Sigmoid colon (tissue), 7 donors: Measurements from ENCODE around the gene MRGPRD. TPM values are rescaled to one million over a fixed set of nuclear protein-coding genes. Genes with fewer than 3 reads are reported as not detected.

Source experiments
- DNase-seq: peaks from one replicate; pipeline ENCODE4 v3.0.0-alpha.2; 2019
- H3K27ac ChIP-seq, 4 donors: fragments of 200-600 bp; sonication (generic); one replicate each; pipeline ENCODE4 v1.5.1; 2016 to 2019; ENCODE audit warnings: mild to moderate bottlenecking in 1 of 4
- H3K27me3 ChIP-seq, 3 donors: fragments of 200-600 bp; sonication (generic); one replicate each; pipeline ENCODE4 v1.5.1; 2019; ENCODE audit warnings: mild to moderate bottlenecking in 1 of 3
- H3K36me3 ChIP-seq, 4 donors: fragments of 200-600 bp; sonication (generic); one replicate each; pipeline ENCODE4 v1.5.1; 2016 to 2019
- H3K4me1 ChIP-seq, 4 donors: fragments of 200-600 bp; sonication (generic); one replicate each; pipeline ENCODE4 v1.5.1; 2017 to 2019
- H3K4me3 ChIP-seq, 4 donors: fragments of 200-600 bp; sonication (generic); one replicate each; pipeline ENCODE4 v1.5.1; 2017 to 2019; ENCODE audit warnings: mild to moderate bottlenecking in 2 of 4, moderate library complexity in 1 of 4
- H3K9me3 ChIP-seq, 4 donors: fragments of 200-600 bp in 3 of 4; sonication (generic) in 3 of 4; one replicate each; pipeline versions ENCODE4 v1.5.1 to v1.6.1; 2013 to 2019
- EP300 ChIP-seq, 4 donors: sonication (generic); formaldehyde crosslinking; IDR thresholded peaks; one replicate each; pipeline ENCODE4 v1.6.1; 2017; ENCODE audit warnings: antibody characterized with exemption in 4 of 4
- POLR2A ChIP-seq, 2 donors: fragments of 450-650 bp; IDR thresholded peaks; one replicate each; pipeline ENCODE4 v1.6.1; 2016; ENCODE audit warnings: antibody characterized with exemption in 2 of 2, mild to moderate bottlenecking in 2 of 2, moderate library complexity in 2 of 2
- POLR2AphosphoS5 ChIP-seq, 4 donors: sonication (generic); formaldehyde crosslinking; IDR thresholded peaks; one replicate each; pipeline ENCODE4 v1.6.1; 2017; ENCODE audit warnings: antibody characterized with exemption in 4 of 4
- WGBS, 2 donors: extraction: QIAGEN DNeasy Blood & Tissue Kit; methylation state at CpG; one replicate each; pipeline ENCODE4 v1.1.7; 2013; 5-methylcytosine and 5-hydroxymethylcytosine counted together
- intact Hi-C: fragments of 100-400 bp; cut with DNase I; formaldehyde crosslinking; loops from one replicate; pipeline ENCODE4 v1.15.1; 2023
- polyA plus RNA-seq, 3 donors: library from polyadenylated mRNA; stranded (reverse); fragments of 200-250 nt; gene quantifications; one replicate each; pipeline ENCODE4 v1.2.3, GENCODE V29; 2013
- total RNA-seq, 4 donors: library from RNA; depleted of rRNA; stranded (reverse); fragments of >200 nt; gene quantifications; one replicate each; pipeline ENCODE4 v1.1.0, GENCODE V29; 2016
- TF ChIP-seq, protein P1 (sequence below), 4 experiments: fragments of 450-650 bp in 3 of 4; fragments of 200-600 bp in 1 of 4; IDR thresholded peaks; one replicate each; pipeline ENCODE4 v1.5.1; 2016 to 2019; ENCODE audit warnings: antibody characterized with exemption in 4 of 4, mild to moderate bottlenecking in 3 of 4, moderate library complexity in 2 of 4
- donor health status: healthy with polysubstance abuse.
- donor health status: Bipolar disorder and iron deficiency.
- donor health status: healthy.

MRGPRD gene
- total and polyA plus RNA-seq, 7 donors = 1.9 to 2.2 (median 2.1) TPM; not detected in 4

DNA sequence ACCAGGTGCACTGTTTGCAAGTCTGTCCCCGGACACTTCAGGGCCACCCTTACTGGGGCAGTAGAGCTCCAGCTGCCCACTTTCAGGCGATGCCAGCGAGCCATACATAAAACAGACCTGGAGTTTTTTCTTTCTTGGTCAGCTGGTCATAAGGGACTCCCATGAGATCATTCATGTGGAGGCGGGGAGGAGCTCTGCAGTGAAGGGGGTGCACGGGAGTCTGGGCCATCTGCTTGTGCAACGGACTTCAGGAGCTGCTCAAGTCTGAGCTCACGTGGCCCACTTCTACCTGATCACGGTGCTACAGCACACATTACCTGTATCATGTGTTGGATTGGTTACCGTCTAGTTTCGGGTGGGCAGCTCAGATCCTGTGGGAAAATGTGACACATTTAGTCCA, 41.5 kb upstream of the MRGPRD start:
- intact Hi-C loops = no loop called here
- peak; percentile 10 to 66 (median 28) for TF ChIP-seq POLR2AphosphoS5 (IDR thresholded peaks at IDR 0.05)
- TF ChIP-seq POLR2A (IDR thresholded peaks at IDR 0.05) = no peak

DNA sequence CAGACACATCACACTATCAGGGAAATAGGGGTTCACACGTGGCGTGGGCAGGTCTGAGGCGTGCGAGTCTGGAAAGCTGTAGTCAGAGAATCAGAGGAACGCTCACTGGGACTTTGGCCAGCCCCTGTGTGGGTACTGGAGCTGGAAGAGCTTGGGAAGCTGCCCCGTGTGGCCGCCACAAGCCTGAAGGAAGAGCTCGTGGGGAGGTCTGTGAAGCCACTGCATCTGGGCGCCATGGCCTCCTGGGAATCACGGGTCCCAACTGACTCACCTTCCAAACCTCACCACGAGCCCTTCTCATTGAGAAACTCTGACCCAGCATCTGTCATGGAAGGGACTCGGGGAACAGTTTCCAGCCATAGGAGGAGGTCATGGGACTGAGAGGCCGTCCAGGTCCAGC, 38.1 kb upstream of the MRGPRD start:
- no peaks in the 10 kb centered on the region for H3K9me3 ChIP-seq
- no peaks in the 10 kb centered on the region for H3K27me3 ChIP-seq
- no peak overlapping the region for H3K4me3 ChIP-seq
- H3K36me3 ChIP-seq = no peaks in the 10 kb centered on the region
- peak; percentile 90 for DNase-seq
- peak overlapping the region; percentile 65 to 87 (median 80) for H3K27ac ChIP-seq
- intact Hi-C loops = no loop called here
- WGBS, 2 donors = 75% methylated on average over 13 of the region's 13 CpGs
- H3K4me1 ChIP-seq = peaks cover 2 to 45% (median 37%) of the 10 kb centered on the region in 4 donors
- TF ChIP-seq POLR2AphosphoS5 (IDR thresholded peaks at IDR 0.05) (peak in 3 of 4 donors; percentile 21 to 76 (median 43)), EP300 (IDR thresholded peaks at IDR 0.05) (peak in 1 of 4 donors; percentile 76), POLR2A (IDR thresholded peaks at IDR 0.05) (peak in 1 of 2 donors; percentile 15)
- TF ChIP-seq, protein P1, sequence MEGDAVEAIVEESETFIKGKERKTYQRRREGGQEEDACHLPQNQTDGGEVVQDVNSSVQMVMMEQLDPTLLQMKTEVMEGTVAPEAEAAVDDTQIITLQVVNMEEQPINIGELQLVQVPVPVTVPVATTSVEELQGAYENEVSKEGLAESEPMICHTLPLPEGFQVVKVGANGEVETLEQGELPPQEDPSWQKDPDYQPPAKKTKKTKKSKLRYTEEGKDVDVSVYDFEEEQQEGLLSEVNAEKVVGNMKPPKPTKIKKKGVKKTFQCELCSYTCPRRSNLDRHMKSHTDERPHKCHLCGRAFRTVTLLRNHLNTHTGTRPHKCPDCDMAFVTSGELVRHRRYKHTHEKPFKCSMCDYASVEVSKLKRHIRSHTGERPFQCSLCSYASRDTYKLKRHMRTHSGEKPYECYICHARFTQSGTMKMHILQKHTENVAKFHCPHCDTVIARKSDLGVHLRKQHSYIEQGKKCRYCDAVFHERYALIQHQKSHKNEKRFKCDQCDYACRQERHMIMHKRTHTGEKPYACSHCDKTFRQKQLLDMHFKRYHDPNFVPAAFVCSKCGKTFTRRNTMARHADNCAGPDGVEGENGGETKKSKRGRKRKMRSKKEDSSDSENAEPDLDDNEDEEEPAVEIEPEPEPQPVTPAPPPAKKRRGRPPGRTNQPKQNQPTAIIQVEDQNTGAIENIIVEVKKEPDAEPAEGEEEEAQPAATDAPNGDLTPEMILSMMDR (IDR thresholded peaks at IDR 0.05) = peak in 1 of 4 experiments; percentile 27

More for the DNA sequence above, 41.5 kb upstream of the MRGPRD start:
- peaks cover 2 to 29% (median 19%) of the 10 kb centered on the region in 4 donors for H3K4me1 ChIP-seq
- peak overlapping the region in 3 of 4 donors; percentile 8 to 59 (median 57) for H3K27ac ChIP-seq
- no peak overlapping the region for H3K4me3 ChIP-seq
- no peaks in the 10 kb centered on the region for H3K36me3 ChIP-seq
- 82 to 85% methylated on average over 10 of the region's 10 CpGs for WGBS, 2 donors
- H3K27me3 ChIP-seq = no peaks in the 10 kb centered on the region
- peak; percentile 85 for DNase-seq
- H3K9me3 ChIP-seq = no peaks in the 10 kb centered on the region

DNA sequence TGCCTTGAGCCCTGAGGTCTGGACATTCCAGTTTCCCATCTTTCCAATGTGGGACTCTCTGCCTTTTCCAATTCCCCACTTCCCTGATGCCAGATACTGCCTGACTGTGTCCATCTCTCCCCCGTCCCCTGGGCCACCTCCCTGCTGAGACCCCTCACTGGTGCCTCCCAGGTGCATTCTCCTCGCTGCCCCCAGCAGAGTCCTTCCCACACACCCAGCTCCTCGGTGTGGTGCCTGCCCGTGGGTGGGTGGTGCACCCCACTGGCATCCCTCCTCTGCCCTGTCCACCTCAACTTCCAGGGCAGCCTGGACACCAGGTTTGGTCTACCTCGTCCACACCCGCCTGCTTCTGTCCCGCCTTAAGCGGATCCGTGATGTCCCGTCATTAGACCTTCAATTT, 37.2 kb upstream of the MRGPRD start:
- Histone ChIP-seq H3K36me3 (no peaks in the 10 kb centered on the region), H3K9me3 (no peaks in the 10 kb centered on the region), H3K4me1 (peaks cover 2 to 55% (median 42%) of the 10 kb centered on the region in 4 donors), H3K27ac (peak overlapping the region; percentile 65 to 87 (median 80)), H3K4me3 (no peak overlapping the region), H3K27me3 (no peaks in the 10 kb centered on the region)
- DNase-seq = no peak
- intact Hi-C loops = no loop called here
- 82 to 84% methylated on average over 10 of the region's 10 CpGs for WGBS, 2 donors
- TF ChIP-seq POLR2AphosphoS5 (IDR thresholded peaks at IDR 0.05) = no peak
- no peak for TF ChIP-seq EP300 (IDR thresholded peaks at IDR 0.05)
- no peak for TF ChIP-seq POLR2A (IDR thresholded peaks at IDR 0.05)
- TF ChIP-seq, protein P1 (IDR thresholded peaks at IDR 0.05) = no peak

DNA sequence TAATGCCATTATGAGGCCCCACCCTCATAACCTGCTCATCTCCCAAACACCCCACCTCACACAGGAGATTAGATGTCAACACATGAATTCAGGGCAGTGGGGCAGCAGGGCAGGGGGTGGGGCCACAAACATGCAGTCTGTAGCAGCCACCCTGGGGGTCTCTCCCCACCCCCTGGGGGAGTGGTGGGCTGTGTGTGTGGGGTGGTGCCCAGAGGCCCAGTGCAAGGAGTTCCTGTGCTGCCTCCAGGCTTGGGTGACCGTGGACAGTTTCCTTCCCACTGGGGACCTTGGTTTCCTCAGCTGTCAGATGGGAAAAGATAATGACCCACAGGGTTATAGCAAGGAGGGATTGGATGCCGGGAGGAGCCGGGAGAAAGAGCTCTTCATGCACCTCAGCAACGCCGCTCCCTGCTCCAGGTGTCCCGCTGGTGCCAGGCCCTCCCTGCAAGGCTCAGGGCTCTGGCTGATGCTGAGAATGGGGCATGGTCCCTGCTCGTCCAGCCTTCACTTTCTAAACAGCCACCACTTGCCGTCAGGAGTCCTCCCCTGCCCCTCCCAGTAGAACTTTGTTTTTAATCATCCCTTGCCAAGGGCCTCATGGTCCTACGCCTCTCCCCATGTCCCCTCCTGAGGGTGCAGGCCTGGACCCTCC, 34.2 kb upstream of the MRGPRD start:
- no peak for DNase-seq
- peaks cover 0 to 51% (median 40%) of the 10 kb centered on the region in 4 donors for H3K4me1 ChIP-seq
- H3K9me3 ChIP-seq = no peaks in the 10 kb centered on the region
- TF ChIP-seq POLR2A (IDR thresholded peaks at IDR 0.05) (no peak), POLR2AphosphoS5 (IDR thresholded peaks at IDR 0.05) (no peak)
- TF ChIP-seq, protein P1 (IDR thresholded peaks at IDR 0.05) = no peak
- no peaks in the 10 kb centered on the region for H3K27me3 ChIP-seq
- WGBS, 2 donors = 61 to 71% methylated on average over 9 of the region's 9 CpGs
- peak overlapping the region; percentile 91 to 100 (median 98) for H3K27ac ChIP-seq
- no peaks in the 10 kb centered on the region for H3K36me3 ChIP-seq
- intact Hi-C loops = loop anchor here (1.0 to 5.0 kb wide), 2 partner anchors 33 to 173 kb away; partner anchors contain the start of genes CPT1A and TPCN2
- peak overlapping the region in 2 of 4 donors; percentile 75 to 79 for H3K4me3 ChIP-seq

DNA sequence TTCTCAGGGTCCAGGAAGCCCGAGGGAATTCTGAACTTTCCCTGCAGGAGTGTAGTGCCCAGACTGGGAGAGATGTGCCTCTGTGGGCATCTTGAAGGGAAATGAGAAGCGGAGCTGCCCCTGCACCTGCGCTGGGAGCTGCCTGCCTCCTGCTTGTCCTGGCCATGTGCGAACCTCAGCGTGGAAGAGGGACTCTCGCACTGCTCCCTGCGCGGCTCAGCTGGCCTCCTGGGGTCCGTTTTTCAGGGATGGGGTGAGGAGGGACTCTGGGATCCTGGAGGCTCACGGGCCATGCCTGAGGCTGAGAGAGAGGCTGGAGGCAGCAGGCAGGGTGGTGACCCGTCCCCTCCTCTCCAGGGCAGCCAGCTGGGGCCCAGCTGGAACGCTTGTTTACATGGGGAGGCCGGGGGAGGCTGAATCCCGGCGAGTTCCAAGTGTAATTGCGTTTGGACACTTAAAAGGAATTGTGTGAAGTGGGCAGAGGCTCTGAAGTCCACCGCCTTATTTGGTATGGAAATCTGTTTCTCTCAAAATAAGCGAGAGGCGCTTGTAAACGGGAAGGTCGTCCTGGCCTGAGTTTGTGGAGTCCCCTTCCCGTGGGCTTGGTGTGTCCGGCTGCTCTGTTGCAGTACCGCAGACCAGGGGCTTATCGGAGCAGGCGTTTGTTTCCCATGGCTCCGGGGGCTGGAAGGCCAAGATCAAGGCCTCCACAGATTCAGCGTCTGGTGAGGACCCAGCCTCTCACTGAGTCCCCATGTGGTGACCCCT, 33.5 kb upstream of the MRGPRD start:
- 23 to 33% methylated on average over 28 of the region's 28 CpGs for WGBS, 2 donors
- Histone ChIP-seq H3K9me3 (no peaks in the 10 kb centered on the region), H3K36me3 (peaks cover 0 to 7% (median 3%) of the 10 kb centered on the region in 4 donors), H3K27ac (peak overlapping the region; percentile 91 to 100 (median 98)), H3K4me3 (peak overlapping the region; percentile 75 to 84 (median 78)), H3K4me1 (peaks cover 0 to 55% (median 46%) of the 10 kb centered on the region in 4 donors), H3K27me3 (no peaks in the 10 kb centered on the region)
- TF ChIP-seq EP300 (IDR thresholded peaks at IDR 0.05) = peak in 2 of 4 donors; percentile 33 to 92
- TF ChIP-seq, protein P1 (IDR thresholded peaks at IDR 0.05) = no peak
- peak; percentile 14 to 18 for TF ChIP-seq POLR2A (IDR thresholded peaks at IDR 0.05)
- TF ChIP-seq POLR2AphosphoS5 (IDR thresholded peaks at IDR 0.05) = peak; percentile 82 to 92 (median 86)
- intact Hi-C loops = loop anchor here (1.0 to 5.0 kb wide), 2 partner anchors 34 to 172 kb away; partner anchors contain the start of genes CPT1A and TPCN2
- DNase-seq = peak; percentile 96
